H9 (cell line): ENCODE data around the gene KIF5C. TPM values are rescaled to one million over a fixed set of nuclear protein-coding genes. Genes with fewer than 3 reads are reported as not detected.

ENCODE experiments used
- DNase-seq: peaks from one replicate; pipeline ENCODE4 v3.0.0-alpha.2; 2017
- H2AFZ ChIP-seq: one replicate; pipeline ENCODE4 v1.6.1; 2013; ENCODE audit warnings: mild to moderate bottlenecking, low read length, control low read depth, moderate library complexity
- H2AK5ac ChIP-seq: 2 replicates; pipeline ENCODE4 v1.6.1; 2013; ENCODE audit warnings: low read length, control low read depth, mixed read lengths; ENCODE audit not compliant: insufficient read length
- H2BK120ac ChIP-seq: one replicate; pipeline ENCODE4 v1.6.1; 2013; ENCODE audit warnings: low read depth, mild to moderate bottlenecking, low read length, control low read depth, inconsistent platforms; ENCODE audit not compliant: poor library complexity, severe bottlenecking
- H2BK12ac ChIP-seq: 2 replicates; pipeline ENCODE4 v1.6.1; 2013; ENCODE audit warnings: low read length, control low read depth, mixed read lengths, low read depth; ENCODE audit not compliant: insufficient read length
- H2BK15ac ChIP-seq: 2 replicates; pipeline ENCODE4 v1.6.1; 2013; ENCODE audit warnings: low read depth, low read length, control low read depth
- H2BK20ac ChIP-seq: one replicate; pipeline ENCODE4 v1.6.1; 2013; ENCODE audit warnings: low read depth, mild to moderate bottlenecking, low read length, control low read depth, inconsistent platforms; ENCODE audit not compliant: poor library complexity, severe bottlenecking
- H2BK5ac ChIP-seq: 2 replicates; pipeline ENCODE4 v1.6.1; 2013; ENCODE audit warnings: low read length, control low read depth, mixed read lengths; ENCODE audit not compliant: insufficient read length
- H3K14ac ChIP-seq: 2 replicates; pipeline ENCODE4 v1.6.1; 2013; ENCODE audit warnings: low read length, control low read depth; ENCODE audit not compliant: insufficient read depth
- H3K18ac ChIP-seq: 2 replicates; pipeline ENCODE4 v1.6.1; 2013; ENCODE audit warnings: low read depth, mild to moderate bottlenecking, mixed read lengths, low read length, control low read depth; ENCODE audit not compliant: insufficient read length
- H3K23ac ChIP-seq: 2 replicates; pipeline ENCODE4 v1.6.1; 2013; ENCODE audit warnings: low read length, control low read depth, mixed read lengths, low read depth; ENCODE audit not compliant: insufficient read length
- H3K23me2 ChIP-seq: 2 replicates; pipeline ENCODE4 v1.6.1; 2013; ENCODE audit warnings: low read depth, mild to moderate bottlenecking, mixed read lengths, low read length, control low read depth; ENCODE audit not compliant: insufficient read length, poor library complexity, severe bottlenecking
- H3K27ac ChIP-seq: 2 replicates; pipeline ENCODE4 v1.5.1; 2013; ENCODE audit warnings: low read length, control low read depth, mixed read lengths, low read depth; ENCODE audit not compliant: insufficient read length
- H3K27me3 ChIP-seq: 2 replicates; pipeline ENCODE4 v1.6.1; 2013; ENCODE audit warnings: low read length, control low read depth, inconsistent platforms; ENCODE audit not compliant: insufficient read depth
- H3K4ac ChIP-seq: 2 replicates; pipeline ENCODE4 v1.6.1; 2013; ENCODE audit warnings: low read depth, mild to moderate bottlenecking, control low read depth, inconsistent platforms, low read length, moderate library complexity
- H3K4me1 ChIP-seq: 2 replicates; pipeline ENCODE4 v1.6.1; 2013; ENCODE audit warnings: low read length, control low read depth, inconsistent platforms; ENCODE audit not compliant: insufficient read depth
- H3K4me2 ChIP-seq: 2 replicates; pipeline ENCODE4 v1.6.1; 2013; ENCODE audit warnings: low read length, control low read depth, mixed read lengths; ENCODE audit not compliant: insufficient read length, insufficient read depth
- H3K56ac ChIP-seq: 2 replicates; pipeline ENCODE4 v1.6.1; 2013; ENCODE audit warnings: low read depth, mild to moderate bottlenecking, mixed read lengths, low read length, control low read depth; ENCODE audit not compliant: insufficient read length
- H3K79me1 ChIP-seq: 2 replicates; pipeline ENCODE4 v1.6.1; 2013; ENCODE audit warnings: low read depth, mild to moderate bottlenecking, moderate library complexity, low read length, control low read depth, inconsistent platforms; ENCODE audit not compliant: insufficient read depth, poor library complexity, severe bottlenecking
- H3K79me2 ChIP-seq: 2 replicates; pipeline ENCODE4 v1.6.1; 2013; ENCODE audit warnings: low read length, control low read depth, inconsistent platforms; ENCODE audit not compliant: insufficient read depth
- H3K9ac ChIP-seq: 2 replicates; pipeline ENCODE4 v1.6.1; 2013; ENCODE audit warnings: low read length, control low read depth, mixed read lengths; ENCODE audit not compliant: insufficient read length; ENCODE audit errors: extremely low read depth
- H3K9me3 ChIP-seq: one replicate; pipeline ENCODE4 v1.6.1; 2013; ENCODE audit warnings: low read depth, low read length, inconsistent platforms; ENCODE audit not compliant: control insufficient read depth
- H3T11ph ChIP-seq: one replicate; pipeline ENCODE4 v1.6.1; 2013; ENCODE audit warnings: mild to moderate bottlenecking, low read length, control low read depth, inconsistent platforms
- H4K20me1 ChIP-seq: one replicate; pipeline ENCODE4 v1.6.1; 2013; ENCODE audit not compliant: control insufficient read depth, insufficient read length, insufficient read depth
- H4K5ac ChIP-seq: 2 replicates; pipeline ENCODE4 v1.6.1; 2013; ENCODE audit warnings: low read depth, mild to moderate bottlenecking, mixed read lengths, low read length, control low read depth; ENCODE audit not compliant: insufficient read length
- H4K8ac ChIP-seq: replicated peaks from 2 replicates; pipeline ENCODE4 v1.6.1; 2013; ENCODE audit warnings: low read length, control low read depth, mixed read lengths, low read depth; ENCODE audit not compliant: insufficient read length
- H4K91ac ChIP-seq: 2 replicates; pipeline ENCODE4 v1.6.1; 2013; ENCODE audit warnings: low read depth, mild to moderate bottlenecking, moderate library complexity, mixed read lengths, low read length, control low read depth; ENCODE audit not compliant: insufficient read length
- H3K27ac Mint-ChIP-seq, 3 experiments: 2 replicates in 2 of 3; 3 replicates in 1 of 3; pipeline ENCODE4 v1.8.0; 2020 to 2021; ENCODE audit warnings: mixed read lengths in 3 of 3, mild to moderate bottlenecking in 1 of 3, moderate library complexity in 1 of 3
- H3K27me3 Mint-ChIP-seq: 2 replicates; pipeline ENCODE4 v1.8.0; 2021; ENCODE audit warnings: low read depth, mild to moderate bottlenecking, moderate library complexity, mixed read lengths
- H3K36me3 Mint-ChIP-seq, 3 experiments: 2 replicates in 2 of 3; 3 replicates in 1 of 3; pipeline ENCODE4 v1.8.0; 2020 to 2021; ENCODE audit warnings: low read depth in 3 of 3, mixed read lengths in 3 of 3; ENCODE audit not compliant: insufficient read depth in 1 of 3
- H3K4me1 Mint-ChIP-seq, 2 experiments: 2 replicates each; pipeline ENCODE4 v1.8.0; 2020; ENCODE audit warnings: mixed read lengths in 2 of 2
- H3K4me3 Mint-ChIP-seq, 2 experiments: 2 replicates in 1 of 2; 3 replicates in 1 of 2; pipeline ENCODE4 v1.8.0; 2020 to 2021; ENCODE audit warnings: mild to moderate bottlenecking in 2 of 2, mixed read lengths in 2 of 2, moderate library complexity in 1 of 2
- H3K9me3 Mint-ChIP-seq, 2 experiments: 2 replicates in 1 of 2; 3 replicates in 1 of 2; pipeline ENCODE4 v1.8.0; 2020; ENCODE audit warnings: mild to moderate bottlenecking in 2 of 2, mixed read lengths in 2 of 2, moderate library complexity in 1 of 2
- total RNA-seq: library from RNA; stranded (reverse); gene quantifications from 2 replicates; pipeline ENCODE4 v1.2.1, GENCODE V29; 2021
- TF ChIP-seq, protein P1 (sequence below): fragments of 200-600 bp; sonication (generic); conservative IDR thresholded peaks from 3 replicates; pipeline ENCODE4 v1.8.0; 2021; ENCODE audit warnings: antibody characterized with exemption, mild to moderate bottlenecking

The KIF5C gene
- total RNA-seq, 1 experiment from 2014 or later: 52.9 TPM

DNA sequence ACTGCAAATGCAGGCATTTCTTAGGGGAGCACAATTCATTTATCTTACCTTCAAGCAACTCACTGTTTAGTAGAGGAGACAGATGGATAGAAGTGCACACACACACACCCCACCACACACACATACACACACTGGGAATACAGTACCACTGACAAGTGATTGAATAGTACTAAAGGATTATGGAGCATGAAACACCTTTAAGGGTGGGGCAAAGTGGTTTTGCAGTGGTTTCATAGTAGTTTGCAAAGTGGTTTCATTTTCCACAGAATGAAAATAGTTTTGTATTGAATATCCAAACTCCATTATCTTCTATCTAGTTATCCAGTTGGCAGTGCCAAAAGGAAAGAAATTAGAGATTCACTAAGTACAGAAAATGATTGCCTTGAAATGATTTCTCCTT is 18.9 kb downstream of the KIF5C start:
- no peak for DNase-seq
- H3K56ac ChIP-seq: no peak overlapping the region
- no peak overlapping the region for H4K5ac ChIP-seq
- H2BK5ac ChIP-seq: no peak overlapping the region
- H3K23ac ChIP-seq: no peak overlapping the region
- H3K79me1 ChIP-seq: peaks cover 10% of the 10 kb centered on the region
- H2AFZ ChIP-seq: no peak overlapping the region
- H2AK5ac ChIP-seq: no peak overlapping the region
- Mint-ChIP-seq H3K27ac (no peak overlapping the region), H3K36me3 (peaks cover 20 to 27% (median 26%) of the 10 kb centered on the region in 3 experiments), H3K4me3 (no peak overlapping the region), H3K9me3 (peaks cover 18 to 20% of the 10 kb centered on the region in 2 experiments), H3K27me3 (no peaks in the 10 kb centered on the region), H3K4me1 (peaks cover 0 to 5% of the 10 kb centered on the region in 2 experiments; a peak in 3 of 4 replicates)
- H4K20me1 ChIP-seq: no peaks in the 10 kb centered on the region
- H2BK12ac ChIP-seq: no peak overlapping the region
- H3K23me2 ChIP-seq: no peaks in the 10 kb centered on the region
- no peak overlapping the region for H2BK20ac ChIP-seq
- no peak overlapping the region for H3K4ac ChIP-seq
- no peak overlapping the region for H4K8ac ChIP-seq
- H3K9ac ChIP-seq: no peak overlapping the region
- peaks cover 9% of the 10 kb centered on the region for H3K79me2 ChIP-seq
- no peak overlapping the region for H2BK15ac ChIP-seq
- no peaks in the 10 kb centered on the region for H3K4me1 ChIP-seq
- H3K27me3 ChIP-seq: no peaks in the 10 kb centered on the region
- H3T11ph ChIP-seq: no peak overlapping the region
- no peak overlapping the region for H2BK120ac ChIP-seq
- TF ChIP-seq, protein P1, sequence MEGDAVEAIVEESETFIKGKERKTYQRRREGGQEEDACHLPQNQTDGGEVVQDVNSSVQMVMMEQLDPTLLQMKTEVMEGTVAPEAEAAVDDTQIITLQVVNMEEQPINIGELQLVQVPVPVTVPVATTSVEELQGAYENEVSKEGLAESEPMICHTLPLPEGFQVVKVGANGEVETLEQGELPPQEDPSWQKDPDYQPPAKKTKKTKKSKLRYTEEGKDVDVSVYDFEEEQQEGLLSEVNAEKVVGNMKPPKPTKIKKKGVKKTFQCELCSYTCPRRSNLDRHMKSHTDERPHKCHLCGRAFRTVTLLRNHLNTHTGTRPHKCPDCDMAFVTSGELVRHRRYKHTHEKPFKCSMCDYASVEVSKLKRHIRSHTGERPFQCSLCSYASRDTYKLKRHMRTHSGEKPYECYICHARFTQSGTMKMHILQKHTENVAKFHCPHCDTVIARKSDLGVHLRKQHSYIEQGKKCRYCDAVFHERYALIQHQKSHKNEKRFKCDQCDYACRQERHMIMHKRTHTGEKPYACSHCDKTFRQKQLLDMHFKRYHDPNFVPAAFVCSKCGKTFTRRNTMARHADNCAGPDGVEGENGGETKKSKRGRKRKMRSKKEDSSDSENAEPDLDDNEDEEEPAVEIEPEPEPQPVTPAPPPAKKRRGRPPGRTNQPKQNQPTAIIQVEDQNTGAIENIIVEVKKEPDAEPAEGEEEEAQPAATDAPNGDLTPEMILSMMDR: no peak
- H3K4me2 ChIP-seq: no peak overlapping the region
- no peak overlapping the region for H3K14ac ChIP-seq
- no peak overlapping the region for H3K18ac ChIP-seq
- H4K91ac ChIP-seq: no peak overlapping the region
- no peak overlapping the region for H3K27ac ChIP-seq
- H3K9me3 ChIP-seq: peaks cover 9% of the 10 kb centered on the region
